ENCODE results near the gene TFEB. TPM values are rescaled to one million over a fixed set of nuclear protein-coding genes. Genes with fewer than 3 reads are reported as not detected.

Gene TFEB
- total and polyA plus RNA-seq, 10 donors = 55.9 to 150 (median 76.9) TPM

- intact Hi-C loops (cut with DNase I; ENCODE audit: low total_unique reads) = no loop called here
- Histone ChIP-seq H3K36me3 (peaks cover 0 to 62% (median 27%) of the 10 kb centered on the region in 6 donors), H3K9me3 (no peaks in the 10 kb centered on the region), H3K27me3 (replicated peaks in 1 of 7) (no peaks in the 10 kb centered on the region), H3K4me3 (no peak overlapping the region), H3K4me1 (peaks cover 7 to 56% (median 22%) of the 10 kb centered on the region in 6 donors), H3K27ac (peak overlapping the region in 3 of 8 donors; percentile 3 to 61 (median 7))
- WGBS, 5 donors = 73 to 85% (median 80%) methylated on average over 9 to 10 of the region's 10 CpGs
- peak in 1 of 3 donors; percentile 47 for TF ChIP-seq POLR2AphosphoS5 (IDR thresholded peaks at IDR 0.05)
- TF ChIP-seq CTCF (IDR thresholded peaks at IDR 0.05 in 8 of 11, conservative IDR thresholded peaks at IDR 0.05 in 3 of 11) = no peak
- no peak for DNase-seq
These were observed 41.8 kb downstream of the TFEB start for GRCh38 chr6:41693281-41694240.

GRCh38 chr6:41692730-41693129, 42.7 kb downstream of the TFEB start:
- DNase-seq = no peak
- H3K27me3 ChIP-seq (replicated peaks in 1 of 7) = no peaks in the 10 kb centered on the region
- intact Hi-C loops (cut with DNase I; ENCODE audit: low total_unique reads) = no loop called here
- peak overlapping the region in 1 of 8 donors; percentile 13 for H3K27ac ChIP-seq
- peaks cover 2 to 48% (median 16%) of the 10 kb centered on the region in 6 donors for H3K4me1 ChIP-seq
- peaks cover 0 to 62% (median 34%) of the 10 kb centered on the region in 6 donors for H3K36me3 ChIP-seq
- TF ChIP-seq CTCF (IDR thresholded peaks at IDR 0.05 in 8 of 11, conservative IDR thresholded peaks at IDR 0.05 in 3 of 11) (no peak), POLR2A (IDR thresholded peaks at IDR 0.05) (no peak), POLR2AphosphoS5 (IDR thresholded peaks at IDR 0.05) (no peak)
- no peak overlapping the region for H3K4me3 ChIP-seq
- 86 to 95% (median 91%) methylated on average over 2 of the region's 2 CpGs for WGBS, 5 donors
- no peaks in the 10 kb centered on the region for H3K9me3 ChIP-seq

GRCh38 chr6:41692080-41692675, 43.2 kb downstream of the TFEB start:
- no peak for TF ChIP-seq POLR2A (IDR thresholded peaks at IDR 0.05)
- no peak for TF ChIP-seq POLR2AphosphoS5 (IDR thresholded peaks at IDR 0.05)
- no peak for TF ChIP-seq CTCF (IDR thresholded peaks at IDR 0.05 in 8 of 11, conservative IDR thresholded peaks at IDR 0.05 in 3 of 11)
- peak; percentile 57 for DNase-seq

More at GRCh38 chr6:41692080-41692675, 43.2 kb downstream of the TFEB start:
- no peak overlapping the region for H3K4me3 ChIP-seq
- peak overlapping the region in 1 of 8 donors; percentile 13 for H3K27ac ChIP-seq
- H3K9me3 ChIP-seq = no peaks in the 10 kb centered on the region
- no peaks in the 10 kb centered on the region for H3K27me3 ChIP-seq (replicated peaks in 1 of 7)
- peaks cover 0 to 63% (median 39%) of the 10 kb centered on the region in 6 donors for H3K36me3 ChIP-seq
- H3K4me1 ChIP-seq = peaks cover 0 to 44% (median 14%) of the 10 kb centered on the region in 6 donors
- intact Hi-C loops (cut with DNase I; ENCODE audit: low total_unique reads) = no loop called here

Data from spleen (tissue), 11 donors.